Neural cell (in vitro differentiated cells): ENCODE measurements around the gene TMEM231. TPM values are rescaled to one million over a fixed set of nuclear protein-coding genes. Genes with fewer than 3 reads are reported as not detected.

Source experiments
- H2AFZ ChIP-seq: fragments of 200-600, 300-800 bp; sonication (generic), shearing (Covaris generic); 2 replicates; pipeline ENCODE4 v1.6.0; 2014; ENCODE audit warnings: low read depth, mild to moderate bottlenecking, antibody characterized with exemption, low read length, moderate library complexity
- H3F3A ChIP-seq: fragments of 200-600 bp; shearing (Covaris generic); 2 replicates; pipeline ENCODE4 v1.6.1; 2016; ENCODE audit warnings: mild to moderate bottlenecking, moderate library complexity, mixed read lengths, antibody characterized with exemption, low read length; ENCODE audit not compliant: insufficient read depth, poor library complexity, severe bottlenecking
- H3K27ac ChIP-seq: fragments of 200-600, 300-800 bp; sonication (generic), shearing (Covaris generic); 2 replicates; pipeline ENCODE4 v1.5.1; 2014; ENCODE audit warnings: mild to moderate bottlenecking, low read length, moderate library complexity
- H3K27me3 ChIP-seq: fragments of 300-800, 200-600 bp; sonication (generic), shearing (Covaris generic); 2 replicates; pipeline ENCODE4 v1.6.0; 2014; ENCODE audit warnings: mild to moderate bottlenecking, low read depth, low read length, moderate library complexity; ENCODE audit not compliant: insufficient read depth
- H3K36me3 ChIP-seq: fragments of 300-800, 200-600 bp; sonication (generic), shearing (Covaris generic); 2 replicates; pipeline ENCODE4 v1.5.1; 2014; ENCODE audit warnings: mild to moderate bottlenecking, antibody characterized with exemption, low read length, moderate library complexity; ENCODE audit not compliant: insufficient read depth
- H3K4me2 ChIP-seq: fragments of 300-800, 200-600 bp; sonication (generic), shearing (Covaris generic); 2 replicates; pipeline ENCODE4 v1.6.0; 2014; ENCODE audit warnings: mild to moderate bottlenecking, low read length
- H3K4me3 ChIP-seq: fragments of 300-800, 200-600 bp; sonication (generic), shearing (Covaris generic); 2 replicates; pipeline ENCODE4 v1.5.1; 2014; ENCODE audit warnings: mild to moderate bottlenecking, low read length, moderate library complexity
- H3K79me2 ChIP-seq: fragments of 200-600 bp; shearing (Covaris generic); replicated peaks from 2 replicates; pipeline ENCODE4 v1.6.0; 2014; ENCODE audit warnings: mild to moderate bottlenecking, low read length, moderate library complexity; ENCODE audit not compliant: insufficient read depth
- H3K9ac ChIP-seq: fragments of 300-800, 200-600 bp; sonication (generic), shearing (Covaris generic); 2 replicates; pipeline ENCODE4 v1.6.1; 2016; ENCODE audit warnings: mild to moderate bottlenecking, low read length, mixed read lengths
- H3K9me2 ChIP-seq: fragments of 200-600 bp; shearing (Covaris generic); 2 replicates; pipeline ENCODE4 v1.6.1; 2016; ENCODE audit warnings: mild to moderate bottlenecking, low read length, mixed read lengths; ENCODE audit not compliant: insufficient read depth
- H3K9me3 ChIP-seq: fragments of 200-600, 300-800 bp; sonication (generic), shearing (Covaris generic); 2 replicates; pipeline ENCODE4 v1.6.1; 2016; ENCODE audit warnings: mild to moderate bottlenecking, mixed run types, low read length, moderate library complexity, mixed read lengths
- H4K20me1 ChIP-seq: fragments of 200-600 bp; shearing (Covaris generic); 2 replicates; pipeline ENCODE4 v1.6.1; 2016; ENCODE audit warnings: mild to moderate bottlenecking, mixed run types; ENCODE audit not compliant: insufficient read depth
- EP300 ChIP-seq: fragments of 450-650 bp; conservative IDR thresholded peaks from 2 replicates; pipeline ENCODE4 v1.6.1; 2014; ENCODE audit warnings: antibody characterized with exemption, mild to moderate bottlenecking, moderate library complexity; ENCODE audit not compliant: poor library complexity, severe bottlenecking
- EZH2 ChIP-seq: fragments of 200-600, 300-800 bp; shearing (Covaris generic), sonication (generic); IDR thresholded peaks from 2 replicates; pipeline ENCODE4 v1.6.1; 2014; ENCODE audit warnings: antibody characterized with exemption, low read length, borderline replicate concordance, mild to moderate bottlenecking; ENCODE audit not compliant: insufficient read depth, poor library complexity, severe bottlenecking
- MXI1 ChIP-seq: fragments of 450-650 bp; conservative IDR thresholded peaks from 2 replicates; pipeline ENCODE4 v1.6.1; 2014; ENCODE audit warnings: antibody characterized with exemption, mild to moderate bottlenecking; ENCODE audit not compliant: poor library complexity, severe bottlenecking
- POLR2AphosphoS5 ChIP-seq: IDR thresholded peaks from 2 replicates; pipeline ENCODE4 v1.6.1; 2012
- RAD21 ChIP-seq: fragments of 450-650 bp; conservative IDR thresholded peaks from 2 replicates; pipeline ENCODE4 v1.6.1; 2014; ENCODE audit warnings: antibody characterized with exemption, mild to moderate bottlenecking, moderate library complexity
- SMC3 ChIP-seq: fragments of 450-650 bp; conservative IDR thresholded peaks from 2 replicates; pipeline ENCODE4 v1.6.1; 2014; ENCODE audit warnings: antibody characterized with exemption, mild to moderate bottlenecking, moderate library complexity; ENCODE audit not compliant: poor library complexity
- TAF1 ChIP-seq: IDR thresholded peaks from 2 replicates; pipeline ENCODE4 v1.6.1; 2012; ENCODE audit warnings: low read depth
- polyA plus RNA-seq: library from polyadenylated mRNA; depleted of rRNA; stranded (reverse); fragments of >200 nt; gene quantifications from 2 replicates; pipeline ENCODE4 v1.2.3, GENCODE V29; 2014
- TF ChIP-seq, protein P1 (sequence below): IDR thresholded peaks from 2 replicates; pipeline ENCODE4 v1.6.1; 2012; ENCODE audit warnings: borderline replicate concordance
- TF ChIP-seq, protein P2 (sequence below): fragments of 450-650 bp; IDR thresholded peaks from 2 replicates; pipeline ENCODE4 v1.5.1; 2014; ENCODE audit warnings: antibody characterized with exemption, mild to moderate bottlenecking, moderate library complexity; ENCODE audit not compliant: poor library complexity, severe bottlenecking

The TMEM231 gene
- polyA plus RNA-seq, 1 donor from 2014 or later, result 19.6 TPM

DNA sequence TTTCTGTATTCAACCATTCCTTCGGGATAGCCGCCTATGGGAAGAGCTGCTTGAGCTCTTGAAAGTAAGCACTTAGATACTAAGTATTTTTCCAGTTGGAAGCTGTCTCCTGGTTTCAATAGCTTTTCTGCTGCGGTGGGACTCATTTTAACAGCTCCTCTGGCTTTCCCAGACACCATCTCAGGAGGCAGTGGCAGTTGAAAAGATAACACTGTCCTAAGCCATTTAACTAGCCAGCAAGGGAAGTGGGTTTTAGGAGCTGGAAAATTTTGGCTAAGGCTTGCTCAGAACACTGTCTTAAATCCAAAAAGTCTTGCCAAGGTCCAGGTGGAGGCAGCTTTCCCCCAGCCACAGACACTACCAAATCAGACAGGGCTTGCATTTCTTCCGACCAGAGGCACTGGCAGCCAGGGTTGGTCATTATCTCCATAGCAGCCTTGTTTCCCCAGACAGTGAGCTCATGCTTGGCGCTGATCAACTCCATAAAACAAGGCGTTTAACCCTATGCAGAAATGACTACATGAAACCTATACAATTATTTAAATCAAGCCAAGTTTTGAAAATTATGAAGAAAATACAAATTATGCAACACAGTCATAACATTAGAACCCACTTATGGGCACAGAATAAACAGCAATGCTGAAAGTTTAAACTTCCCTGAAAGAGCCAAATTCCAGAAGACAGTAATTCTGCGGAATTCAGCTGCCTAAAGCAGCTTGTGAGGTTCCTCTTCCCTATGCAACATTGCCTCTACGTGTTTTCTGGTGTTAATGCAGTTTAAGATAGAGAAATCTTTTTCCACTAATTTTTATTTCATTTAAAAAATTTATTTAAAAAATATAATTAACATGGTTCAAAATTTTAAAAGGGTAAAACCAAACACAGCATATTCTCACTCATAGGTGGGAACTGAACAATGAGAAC, 35.1 kb upstream of the TMEM231 start:
- TF ChIP-seq RAD21, result no peak
- no peak for TF ChIP-seq SMC3
- TF ChIP-seq MXI1, result no peak
- no peak for TF ChIP-seq TAF1
- no peak for TF ChIP-seq POLR2AphosphoS5
- TF ChIP-seq, protein P1, sequence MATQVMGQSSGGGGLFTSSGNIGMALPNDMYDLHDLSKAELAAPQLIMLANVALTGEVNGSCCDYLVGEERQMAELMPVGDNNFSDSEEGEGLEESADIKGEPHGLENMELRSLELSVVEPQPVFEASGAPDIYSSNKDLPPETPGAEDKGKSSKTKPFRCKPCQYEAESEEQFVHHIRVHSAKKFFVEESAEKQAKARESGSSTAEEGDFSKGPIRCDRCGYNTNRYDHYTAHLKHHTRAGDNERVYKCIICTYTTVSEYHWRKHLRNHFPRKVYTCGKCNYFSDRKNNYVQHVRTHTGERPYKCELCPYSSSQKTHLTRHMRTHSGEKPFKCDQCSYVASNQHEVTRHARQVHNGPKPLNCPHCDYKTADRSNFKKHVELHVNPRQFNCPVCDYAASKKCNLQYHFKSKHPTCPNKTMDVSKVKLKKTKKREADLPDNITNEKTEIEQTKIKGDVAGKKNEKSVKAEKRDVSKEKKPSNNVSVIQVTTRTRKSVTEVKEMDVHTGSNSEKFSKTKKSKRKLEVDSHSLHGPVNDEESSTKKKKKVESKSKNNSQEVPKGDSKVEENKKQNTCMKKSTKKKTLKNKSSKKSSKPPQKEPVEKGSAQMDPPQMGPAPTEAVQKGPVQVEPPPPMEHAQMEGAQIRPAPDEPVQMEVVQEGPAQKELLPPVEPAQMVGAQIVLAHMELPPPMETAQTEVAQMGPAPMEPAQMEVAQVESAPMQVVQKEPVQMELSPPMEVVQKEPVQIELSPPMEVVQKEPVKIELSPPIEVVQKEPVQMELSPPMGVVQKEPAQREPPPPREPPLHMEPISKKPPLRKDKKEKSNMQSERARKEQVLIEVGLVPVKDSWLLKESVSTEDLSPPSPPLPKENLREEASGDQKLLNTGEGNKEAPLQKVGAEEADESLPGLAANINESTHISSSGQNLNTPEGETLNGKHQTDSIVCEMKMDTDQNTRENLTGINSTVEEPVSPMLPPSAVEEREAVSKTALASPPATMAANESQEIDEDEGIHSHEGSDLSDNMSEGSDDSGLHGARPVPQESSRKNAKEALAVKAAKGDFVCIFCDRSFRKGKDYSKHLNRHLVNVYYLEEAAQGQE, result no peak
- TF ChIP-seq EP300, result no peak
- no peak for TF ChIP-seq EZH2
- TF ChIP-seq, protein P2, sequence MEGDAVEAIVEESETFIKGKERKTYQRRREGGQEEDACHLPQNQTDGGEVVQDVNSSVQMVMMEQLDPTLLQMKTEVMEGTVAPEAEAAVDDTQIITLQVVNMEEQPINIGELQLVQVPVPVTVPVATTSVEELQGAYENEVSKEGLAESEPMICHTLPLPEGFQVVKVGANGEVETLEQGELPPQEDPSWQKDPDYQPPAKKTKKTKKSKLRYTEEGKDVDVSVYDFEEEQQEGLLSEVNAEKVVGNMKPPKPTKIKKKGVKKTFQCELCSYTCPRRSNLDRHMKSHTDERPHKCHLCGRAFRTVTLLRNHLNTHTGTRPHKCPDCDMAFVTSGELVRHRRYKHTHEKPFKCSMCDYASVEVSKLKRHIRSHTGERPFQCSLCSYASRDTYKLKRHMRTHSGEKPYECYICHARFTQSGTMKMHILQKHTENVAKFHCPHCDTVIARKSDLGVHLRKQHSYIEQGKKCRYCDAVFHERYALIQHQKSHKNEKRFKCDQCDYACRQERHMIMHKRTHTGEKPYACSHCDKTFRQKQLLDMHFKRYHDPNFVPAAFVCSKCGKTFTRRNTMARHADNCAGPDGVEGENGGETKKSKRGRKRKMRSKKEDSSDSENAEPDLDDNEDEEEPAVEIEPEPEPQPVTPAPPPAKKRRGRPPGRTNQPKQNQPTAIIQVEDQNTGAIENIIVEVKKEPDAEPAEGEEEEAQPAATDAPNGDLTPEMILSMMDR, result no peak
- Histone ChIP-seq H4K20me1 (no peaks in the 10 kb centered on the region), H3K9me3 (no peaks in the 10 kb centered on the region), H3K9me2 (no peaks in the 10 kb centered on the region), H3K27me3 (no peaks in the 10 kb centered on the region), H3K4me3 (no peak overlapping the region), H2AFZ (no peak overlapping the region), H3K27ac (no peak overlapping the region), H3K36me3 (peaks cover 5% of the 10 kb centered on the region), H3F3A (no peaks in the 10 kb centered on the region), H3K79me2 (no peaks in the 10 kb centered on the region), H3K4me2 (no peak overlapping the region), H3K9ac (no peak overlapping the region)

DNA sequence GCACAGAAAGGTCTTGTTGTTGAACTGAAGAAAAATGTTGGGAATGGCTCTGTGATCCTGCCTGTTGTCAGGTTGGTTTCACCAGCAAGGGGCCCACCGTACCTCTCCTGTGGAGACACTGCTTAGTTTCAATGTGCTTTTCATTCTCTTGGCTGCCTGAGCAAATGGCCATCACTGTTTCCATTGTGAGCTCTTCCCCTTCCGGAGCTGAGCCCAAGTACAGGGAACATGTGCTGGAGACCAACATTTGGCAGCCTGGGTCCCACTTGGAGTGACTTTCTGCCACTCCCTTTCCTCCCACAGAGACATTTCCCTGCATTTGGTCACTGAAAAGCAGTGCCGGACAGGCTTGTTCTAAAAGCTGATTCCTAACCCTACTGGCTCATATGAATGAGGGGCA, 33.3 kb upstream of the TMEM231 start:
- no peaks in the 10 kb centered on the region for H3F3A ChIP-seq
- no peak overlapping the region for H3K9ac ChIP-seq
- H3K79me2 ChIP-seq, result no peaks in the 10 kb centered on the region
- no peaks in the 10 kb centered on the region for H3K9me3 ChIP-seq
- no peak overlapping the region for H2AFZ ChIP-seq
- H3K4me2 ChIP-seq, result no peak overlapping the region
- no peaks in the 10 kb centered on the region for H3K27me3 ChIP-seq
- TF ChIP-seq POLR2AphosphoS5 (no peak), SMC3 (no peak), TAF1 (no peak), MXI1 (no peak), EP300 (no peak), RAD21 (no peak), EZH2 (no peak)
- TF ChIP-seq, protein P2, result no peak
- TF ChIP-seq, protein P1, result no peak
- peaks cover 5% of the 10 kb centered on the region for H3K36me3 ChIP-seq
- H3K4me3 ChIP-seq, result no peak overlapping the region
- no peaks in the 10 kb centered on the region for H4K20me1 ChIP-seq
- no peaks in the 10 kb centered on the region for H3K9me2 ChIP-seq
- H3K27ac ChIP-seq, result no peak overlapping the region
